NOMO-1 (cell line): Measurements from ENCODE around the gene NPEPPS.
A peak's percentile ranks its signal among the peaks of the same experiment; 100 is the strongest.

Source experiments
- DNase-seq, 2 experiments: peaks; one replicate each; lab custom pipeline; 2025; ENCODE audit not compliant: unreplicated experiment in 2 of 2; lab: John Stamatoyannopoulos, UW

The NPEPPS gene

DNA sequence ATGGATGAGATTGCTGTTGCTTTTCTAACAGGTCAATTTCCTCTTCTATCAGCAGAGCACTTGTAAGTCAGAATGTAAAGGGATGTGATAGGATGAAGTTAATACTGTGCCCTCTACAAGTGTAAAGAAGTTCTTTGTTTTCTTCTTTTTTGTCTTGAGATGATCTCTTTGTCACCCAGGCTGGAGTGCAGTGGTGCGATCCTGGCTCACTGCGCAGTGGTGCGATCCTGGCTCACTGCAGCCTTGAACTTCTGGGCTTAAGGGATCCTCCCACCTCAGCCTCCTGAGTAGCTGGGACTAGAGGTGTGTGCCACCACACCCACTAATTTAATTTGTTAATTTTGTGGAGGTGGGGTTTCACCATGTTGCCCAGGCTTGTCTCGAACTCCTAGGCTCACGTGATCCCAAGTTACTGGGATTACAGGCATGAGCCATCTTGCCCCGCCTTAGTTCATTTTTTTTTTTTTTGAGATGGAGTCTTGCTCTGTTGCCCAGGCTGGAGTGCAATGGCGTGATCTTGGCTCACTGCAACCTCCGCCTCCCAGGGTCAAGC is 97.2 kb downstream of the NPEPPS start:
- DNase-seq = no peak

DNA sequence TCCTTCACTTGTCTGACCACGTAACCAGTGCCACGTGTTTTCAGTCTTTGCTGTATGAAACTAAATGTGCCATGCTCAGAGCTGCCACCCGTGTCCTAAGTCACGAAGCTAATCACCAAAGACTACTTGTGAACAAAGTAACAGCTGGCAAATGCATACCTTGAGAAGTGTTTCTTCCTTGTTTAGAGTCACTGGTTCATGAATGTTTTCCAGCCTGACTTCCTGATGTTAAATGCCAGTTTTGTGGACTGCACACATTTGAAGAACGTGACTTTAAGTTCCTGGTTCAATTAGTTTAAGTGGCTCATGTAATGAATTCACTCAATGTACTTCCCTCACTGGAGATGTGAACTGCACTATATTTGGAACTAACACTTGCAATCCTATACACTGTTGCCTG is 98.9 kb downstream of the NPEPPS start:
- no peak for DNase-seq

DNA sequence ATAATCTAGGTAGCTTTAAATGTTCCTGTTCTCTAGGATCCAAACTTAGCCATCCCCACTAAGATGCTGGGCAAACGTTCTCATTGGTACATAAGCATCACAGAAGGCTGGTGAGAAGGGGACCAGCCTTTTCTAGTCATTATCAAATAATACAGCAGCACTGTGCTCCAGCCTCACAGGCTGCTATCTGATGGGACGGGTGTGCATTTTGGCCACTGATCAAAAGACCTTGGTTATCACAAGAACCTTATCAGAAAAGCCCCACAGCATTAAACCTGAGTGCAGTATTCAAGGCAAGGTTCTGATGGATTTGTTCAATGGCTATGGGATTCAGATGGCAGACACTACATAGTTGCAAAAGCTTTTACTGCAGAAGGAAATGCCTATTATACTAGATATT is 99.7 kb downstream of the NPEPPS start:
- DNase-seq = no peak

DNA sequence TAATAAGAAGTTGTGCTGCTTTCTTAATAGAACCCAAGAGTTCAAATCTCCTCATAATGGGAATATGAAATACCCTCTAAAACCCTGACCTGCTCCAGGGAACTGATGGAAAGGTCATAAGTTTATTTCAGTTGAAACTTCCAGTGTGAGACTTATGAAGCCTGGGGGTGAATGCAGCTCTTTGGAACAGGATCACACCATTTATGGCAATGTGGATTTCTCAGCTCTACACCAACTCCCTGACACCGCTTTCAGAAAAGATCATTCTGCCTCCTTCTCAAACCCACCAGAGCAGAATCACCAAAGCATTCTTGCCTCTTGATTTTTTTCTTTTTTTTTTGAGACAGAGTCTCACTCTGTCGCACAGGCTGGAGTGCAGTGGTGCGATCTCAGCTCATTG is 102.1 kb downstream of the NPEPPS start:
- DNase-seq = no peak

DNA sequence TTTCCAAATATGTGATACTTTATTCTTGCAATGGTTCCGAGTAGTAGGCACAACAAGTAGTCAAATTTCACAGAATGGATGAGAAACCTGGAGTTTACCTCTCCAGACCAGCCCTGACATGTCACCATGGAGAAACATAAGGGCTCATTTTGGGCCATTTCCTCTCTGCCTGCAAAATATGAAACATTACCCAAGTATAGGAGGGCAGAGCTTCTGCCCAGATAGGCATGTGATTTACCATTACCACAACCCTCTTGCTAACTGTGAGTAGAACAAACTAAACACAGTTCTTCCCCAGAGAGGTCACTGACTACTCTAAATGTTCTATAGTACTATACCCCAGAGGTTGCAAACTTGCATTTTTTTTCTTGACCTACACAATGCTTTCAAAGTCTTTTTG is 103.1 kb downstream of the NPEPPS start:
- DNase-seq = no peak

DNA sequence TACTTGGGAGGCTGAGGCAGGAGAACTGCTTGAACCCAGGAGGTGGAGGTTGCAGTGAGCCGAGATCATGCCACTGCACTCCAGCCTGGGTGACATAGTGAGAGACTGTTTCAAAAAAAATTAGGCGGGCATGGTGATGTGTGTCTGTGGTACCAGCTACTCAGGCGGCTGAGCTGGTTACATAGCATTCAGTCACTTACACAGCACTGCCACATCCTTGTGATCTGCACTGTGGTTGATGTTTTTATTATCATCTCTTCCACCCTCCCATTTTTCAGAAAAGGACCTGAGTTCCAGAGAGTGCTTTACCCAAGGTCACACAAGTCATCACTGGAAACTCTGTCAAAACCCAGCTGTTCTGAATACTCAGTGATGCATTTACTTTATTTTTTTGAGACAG is 104.0 kb downstream of the NPEPPS start:
- no peak for DNase-seq

DNA sequence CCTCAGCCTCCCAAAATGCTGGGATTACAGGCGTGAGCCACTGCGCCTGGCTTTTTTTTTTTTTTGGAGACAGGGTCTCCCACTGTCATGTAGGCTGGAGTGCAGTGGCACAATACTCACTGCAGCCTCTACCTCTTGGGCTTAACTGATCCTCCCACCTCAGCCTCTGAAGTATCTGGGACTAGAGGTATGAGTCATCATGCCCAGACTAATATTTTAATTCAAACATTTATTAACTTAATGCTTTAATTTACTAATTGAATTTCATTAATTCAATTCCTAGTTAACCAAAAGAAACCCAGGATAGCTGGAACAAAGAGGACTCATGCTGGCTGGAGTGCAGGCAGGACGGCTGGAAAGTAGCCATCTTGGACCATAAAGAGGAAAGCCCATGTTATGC is 104.8 kb downstream of the NPEPPS start:
- no peak for DNase-seq

DNA sequence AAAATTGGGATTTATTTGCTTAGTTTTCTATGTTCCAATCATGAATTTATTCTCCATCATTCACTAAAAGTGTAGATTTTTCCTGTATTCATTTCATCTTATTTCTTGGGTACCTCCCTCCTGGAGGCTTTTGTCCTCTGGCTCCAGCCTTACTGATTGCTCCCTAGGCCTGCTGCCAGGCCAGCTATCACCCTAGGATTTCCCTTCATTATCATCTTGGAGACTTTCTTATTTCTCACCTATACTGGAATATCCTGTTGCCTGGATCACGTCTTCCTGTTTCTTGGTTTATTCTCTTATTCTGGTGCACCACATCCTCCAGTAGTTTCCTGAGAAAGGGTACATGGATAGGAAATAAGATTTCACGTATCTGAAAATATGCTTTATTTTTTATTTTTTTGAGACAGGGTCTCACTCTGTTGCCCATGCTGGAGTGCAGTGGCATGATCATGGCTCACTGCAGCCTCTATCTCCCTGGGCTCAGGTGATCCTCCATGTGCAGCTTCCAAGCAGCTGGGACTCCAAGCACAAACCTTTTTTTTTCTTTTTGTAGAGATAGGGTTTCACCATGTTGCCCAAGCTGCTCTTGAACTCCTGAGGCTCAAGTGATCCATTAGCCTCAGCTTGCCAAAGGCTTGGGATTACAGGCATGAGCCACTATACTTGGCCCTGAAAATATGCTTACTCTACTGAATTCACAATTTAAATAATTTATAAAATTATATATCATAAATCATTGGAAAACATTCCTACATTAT is 105.5 kb downstream of the NPEPPS start:
- DNase-seq = no peak

DNA sequence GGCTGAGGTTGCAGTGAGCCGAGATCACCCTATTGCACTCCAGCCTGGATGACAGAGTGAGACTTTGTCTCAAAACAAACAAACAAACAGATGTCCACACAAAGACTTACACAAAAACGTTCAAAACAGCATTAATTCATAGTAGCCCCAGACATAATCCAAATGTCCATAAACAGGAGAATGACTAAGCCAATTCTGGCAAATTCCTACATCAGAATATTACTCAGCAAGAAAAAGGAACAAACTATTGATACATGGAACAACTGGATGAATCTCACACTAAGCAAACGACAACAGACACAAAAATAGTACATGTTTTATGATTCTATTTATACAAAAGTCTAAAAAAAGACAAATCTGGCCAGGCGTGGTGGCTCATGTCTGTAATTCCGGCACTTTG is 108.0 kb downstream of the NPEPPS start:
- DNase-seq = no peak

DNA sequence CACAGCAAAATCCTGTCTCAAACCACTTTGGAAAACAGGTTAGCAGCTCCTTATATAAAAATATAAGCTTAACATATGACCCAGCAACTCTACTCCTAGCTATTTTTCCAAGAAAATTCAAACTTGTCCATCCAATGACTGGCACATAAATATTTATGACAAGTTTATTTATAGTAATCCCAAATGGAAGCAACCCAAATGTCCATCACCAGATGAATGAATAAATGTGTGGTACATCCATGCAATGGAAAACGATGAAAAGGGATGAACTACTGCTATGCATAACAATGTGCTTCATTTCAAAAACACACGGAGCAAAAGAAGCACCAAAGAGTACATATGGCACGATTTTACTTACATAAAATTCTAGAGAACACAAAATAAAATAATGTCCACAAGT is 109.2 kb downstream of the NPEPPS start:
- DNase-seq = no peak

DNA sequence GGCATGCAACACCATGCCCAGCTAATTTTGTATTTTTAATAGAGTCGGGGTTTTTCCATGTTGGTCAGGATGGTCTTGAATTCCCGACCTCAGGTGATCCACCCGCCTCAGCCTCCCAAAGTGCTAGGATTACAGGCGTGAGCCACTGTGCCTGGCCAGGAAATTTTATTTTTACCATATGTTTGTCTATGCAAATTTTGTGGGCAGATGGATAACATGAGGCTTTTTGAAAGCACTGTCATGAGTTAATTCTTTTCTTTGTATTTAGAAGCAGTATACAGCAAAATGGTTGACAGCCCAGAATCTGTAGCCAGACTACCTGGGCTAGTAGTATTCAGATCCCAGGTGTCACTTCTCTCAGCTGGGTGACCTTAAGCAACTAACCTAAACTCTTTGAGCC is 110.3 kb downstream of the NPEPPS start:
- no peak for DNase-seq

DNA sequence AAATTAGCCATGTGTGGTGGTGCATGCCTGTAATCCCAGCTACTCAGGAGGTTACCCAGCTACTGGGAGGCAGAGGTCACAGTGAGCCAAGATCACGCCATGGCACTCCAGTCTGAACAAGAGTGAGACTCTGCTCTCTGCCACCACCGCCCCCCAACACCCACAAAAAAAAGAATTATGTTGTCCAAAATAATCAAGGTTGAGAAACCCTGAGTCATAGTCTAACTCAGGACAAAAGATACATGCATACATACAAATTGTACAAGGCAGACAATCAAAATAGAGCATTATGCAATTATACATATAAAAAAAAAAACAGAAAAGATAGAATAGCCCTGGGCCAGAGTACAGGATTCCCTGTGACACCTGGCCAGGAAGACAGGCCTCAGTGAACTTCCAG is 112.2 kb downstream of the NPEPPS start:
- no peak for DNase-seq

DNA sequence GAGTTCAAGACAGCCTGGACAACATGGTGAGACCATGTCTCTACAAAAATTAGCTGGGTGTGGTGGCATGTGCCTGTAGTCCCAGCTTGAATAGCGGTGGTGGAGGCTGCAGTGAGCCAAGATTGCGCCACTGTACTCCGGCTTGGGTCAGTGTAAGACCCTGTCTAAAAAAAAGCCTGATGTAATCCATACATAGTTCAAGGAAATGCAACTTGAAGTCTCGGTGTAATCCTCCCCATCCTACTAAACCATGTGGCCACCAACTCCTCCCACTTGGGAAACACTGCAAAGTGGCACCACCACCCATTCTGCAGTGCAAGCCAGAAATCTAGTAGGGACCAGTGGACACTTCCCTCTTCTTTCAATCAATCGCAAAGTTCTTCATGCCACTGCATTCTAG is 113.4 kb downstream of the NPEPPS start:
- DNase-seq = peak; percentile 40 to 44

DNA sequence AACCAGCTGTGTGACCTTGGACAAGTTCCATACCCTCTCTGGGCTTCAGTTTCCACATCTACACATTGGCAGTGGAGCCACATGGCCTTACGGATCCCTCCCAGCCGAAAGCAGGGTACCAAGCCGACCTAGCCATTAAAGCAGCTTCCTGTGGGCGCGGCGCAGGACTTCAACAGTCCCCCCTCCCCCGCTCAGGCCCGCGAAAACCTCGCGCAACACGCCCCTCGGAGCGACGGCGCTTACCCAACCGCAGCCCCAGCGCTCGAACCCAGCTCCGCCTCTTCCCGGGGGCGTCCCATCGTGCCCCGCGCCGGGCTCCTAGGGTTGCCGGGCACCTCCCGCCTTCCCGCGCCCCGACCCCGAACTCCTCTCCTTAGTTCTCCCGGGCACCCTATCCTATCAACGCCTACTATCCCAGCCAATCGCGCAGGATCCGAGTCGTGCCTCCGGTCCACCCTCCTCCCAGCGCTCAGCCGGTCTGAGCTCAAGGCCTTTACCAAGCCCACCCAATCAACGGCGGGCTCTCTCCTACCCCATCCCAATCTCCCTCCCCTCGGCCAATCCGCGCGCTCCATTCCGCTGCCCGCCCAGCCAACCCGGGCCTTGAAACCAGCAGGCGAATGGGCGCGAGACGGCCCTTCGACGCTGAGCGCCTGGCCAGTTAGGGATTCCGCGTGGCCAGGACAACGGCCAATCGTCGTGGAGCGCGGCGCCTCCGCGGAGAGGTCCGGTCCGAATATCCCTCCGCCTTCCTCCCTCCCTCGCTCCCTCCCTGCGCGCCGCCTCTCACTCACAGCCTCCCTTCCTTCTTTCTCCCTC is 118.5 kb downstream of the NPEPPS start, which contains the start of gene KPNB1:
KPNB1 (plus strand) TSS at position 767 of the 819 bp plus-strand sequence. CDS start 326 bp downstream, outside the sequence.
- DNase-seq = peak; percentile 99

DNA sequence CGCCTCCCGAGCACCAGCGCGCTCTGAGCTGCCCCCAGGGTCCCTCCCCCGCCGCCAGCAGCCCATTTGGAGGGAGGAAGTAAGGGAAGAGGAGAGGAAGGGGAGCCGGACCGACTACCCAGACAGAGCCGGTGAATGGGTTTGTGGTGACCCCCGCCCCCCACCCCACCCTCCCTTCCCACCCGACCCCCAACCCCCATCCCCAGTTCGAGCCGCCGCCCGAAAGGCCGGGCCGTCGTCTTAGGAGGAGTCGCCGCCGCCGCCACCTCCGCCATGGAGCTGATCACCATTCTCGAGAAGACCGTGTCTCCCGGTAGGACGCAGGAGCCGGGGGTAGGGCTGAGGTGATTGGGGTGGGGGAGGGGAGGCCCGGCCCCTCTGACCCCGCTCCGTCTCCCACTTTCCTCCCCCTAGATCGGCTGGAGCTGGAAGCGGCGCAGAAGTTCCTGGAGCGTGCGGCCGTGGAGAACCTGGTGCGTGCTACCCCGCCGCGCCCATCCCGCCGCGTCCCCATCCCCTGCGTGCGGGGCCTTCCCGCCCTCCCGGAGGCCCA is 119.1 kb downstream of the NPEPPS start:
- peak in 1 of 2 experiments; percentile 55 for DNase-seq

DNA sequence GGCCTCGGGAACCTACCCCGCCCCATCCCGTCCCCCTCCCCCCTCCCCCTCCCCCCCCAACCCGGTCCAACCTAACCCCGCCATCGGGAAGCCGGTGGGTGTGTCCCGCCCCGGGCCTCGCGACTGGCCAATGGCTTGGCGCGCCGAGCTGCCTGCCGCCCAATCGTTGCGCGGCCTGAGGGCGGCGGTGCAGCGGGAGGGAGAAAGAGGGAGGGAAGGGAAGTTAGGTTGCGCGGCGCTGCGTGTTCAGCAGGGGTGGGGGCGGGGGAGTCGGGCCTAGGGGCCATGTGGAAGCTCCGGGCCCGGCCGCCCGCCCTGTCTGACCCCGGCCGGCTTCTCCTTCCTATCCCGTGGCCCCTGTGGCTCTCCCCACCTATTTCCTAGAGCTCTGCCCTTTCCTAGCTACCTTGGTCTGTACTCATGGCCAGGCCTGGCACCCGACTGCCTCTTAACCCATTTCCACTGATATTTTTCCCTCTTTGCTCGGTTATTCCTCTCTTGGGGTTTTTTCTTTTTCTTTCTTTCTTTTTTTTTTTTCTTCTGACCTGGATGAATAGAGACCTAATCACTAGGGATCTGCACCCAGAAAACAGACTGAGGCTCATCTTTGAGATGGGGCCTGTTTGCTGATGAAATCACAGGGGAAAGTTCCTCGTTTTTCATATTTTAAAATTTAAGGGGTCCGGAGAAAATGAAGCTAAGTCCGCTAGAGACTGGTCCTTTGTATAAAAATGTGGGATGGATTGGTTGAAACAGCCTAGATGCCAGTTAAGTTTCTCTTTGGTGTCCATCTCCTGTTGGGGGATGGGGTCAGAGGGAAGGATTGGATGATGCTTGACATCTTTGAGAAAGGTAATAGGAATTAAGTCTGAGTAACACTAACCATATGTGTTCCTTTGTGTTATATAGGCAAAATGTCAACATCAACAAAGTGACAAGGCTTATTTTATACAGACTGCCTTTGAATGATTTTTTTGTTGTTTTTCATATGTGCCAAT is 119.9 kb downstream of the NPEPPS start:
- peak; percentile 91 to 95 for DNase-seq

DNA sequence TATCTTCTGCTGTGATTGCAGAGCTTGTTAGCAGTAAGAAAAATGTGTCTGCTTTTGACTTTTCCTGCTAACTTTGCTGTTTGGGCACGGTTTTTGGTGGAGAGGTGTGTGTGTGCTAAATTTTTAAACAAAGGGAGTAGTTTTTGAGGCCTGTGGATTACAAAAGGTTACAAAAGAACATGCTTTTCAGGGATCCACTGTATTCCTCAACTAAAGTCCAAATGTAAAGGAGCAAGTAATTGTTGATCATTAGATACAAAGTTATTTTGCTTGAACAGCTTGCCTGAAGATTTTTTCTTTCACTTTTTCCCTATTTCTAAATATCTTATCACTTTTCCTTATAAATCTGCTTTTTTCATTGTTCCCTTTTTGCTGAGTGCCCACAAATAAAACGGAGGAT is 120.8 kb downstream of the NPEPPS start:
- DNase-seq = no peak

DNA sequence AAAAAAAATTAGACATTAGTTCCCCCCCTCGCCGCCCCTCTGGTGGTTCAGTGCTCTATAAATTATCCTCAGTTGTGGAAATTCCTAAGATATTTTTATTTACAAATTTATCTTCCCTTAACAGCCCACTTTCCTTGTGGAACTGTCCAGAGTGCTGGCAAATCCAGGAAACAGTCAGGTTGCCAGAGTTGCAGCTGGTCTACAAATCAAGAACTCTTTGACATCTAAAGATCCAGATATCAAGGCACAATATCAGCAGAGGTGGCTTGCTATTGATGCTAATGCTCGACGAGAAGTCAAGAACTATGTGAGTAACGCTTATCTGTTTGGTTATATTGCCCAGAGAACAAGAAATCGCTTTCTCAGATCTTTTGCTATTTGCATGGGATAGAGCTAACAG is 121.7 kb downstream of the NPEPPS start:
- no peak for DNase-seq

DNA sequence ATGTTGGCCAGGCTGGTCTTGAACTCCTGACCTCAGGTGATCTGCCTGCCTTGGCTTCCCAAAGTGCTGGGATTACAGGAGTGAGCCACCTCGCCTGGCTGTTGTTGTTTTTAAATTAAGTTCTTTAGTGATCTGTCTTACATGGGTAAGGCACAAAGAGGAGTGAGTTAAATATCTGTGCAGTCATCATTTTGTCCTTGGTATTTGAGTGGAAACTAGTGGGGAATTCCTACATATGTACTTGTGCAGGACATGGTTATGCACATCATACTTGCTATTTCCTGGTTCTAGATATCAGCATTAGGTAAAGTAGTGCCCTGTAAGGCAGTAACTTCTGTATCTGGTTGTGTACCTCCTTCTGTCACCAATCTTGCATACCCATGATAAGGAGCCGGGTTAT is 122.5 kb downstream of the NPEPPS start:
- DNase-seq = no peak

DNA sequence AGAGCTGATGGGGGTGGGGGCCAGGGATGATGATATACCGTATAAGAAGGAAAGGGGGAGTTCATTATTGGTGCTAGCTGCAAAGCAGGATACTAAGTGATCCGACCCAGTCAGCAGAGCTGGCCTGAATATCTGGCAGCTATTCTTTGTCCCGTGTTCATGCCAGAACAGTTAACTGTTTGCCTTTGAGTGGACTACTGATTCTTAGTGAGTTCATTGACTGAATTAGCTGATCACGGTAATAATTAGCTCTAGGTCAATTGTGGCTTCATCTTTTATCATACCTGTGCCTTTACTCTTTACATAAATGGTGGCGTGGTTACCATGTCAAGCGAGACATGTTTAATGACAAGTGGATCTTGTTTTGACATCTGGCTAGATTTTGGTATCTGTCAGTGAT is 124.1 kb downstream of the NPEPPS start:
- no peak for DNase-seq
